Measurements from ENCODE around the gene OR10H1.

GRCh38 chr19:15810335-15810734 is 5.1 kb downstream of the OR10H1 start:
- TF ChIP-seq ZNF212 (CRISPR knock-in tag; IDR thresholded peaks at IDR 0.05) = no peak
- peak; percentile 64; the same call in 1 of the 2 replicates for TF ChIP-seq REST (IDR thresholded peaks at IDR 0.05; ENCODE audit: borderline replicate concordance)
- TF ChIP-seq REST (CRISPR knock-in tag; IDR thresholded peaks at IDR 0.05; ENCODE audit: low read depth) = no peak
- no peak for TF ChIP-seq STAG1 (CRISPR knock-in tag; IDR thresholded peaks at IDR 0.05; ENCODE audit: borderline replicate concordance)
- TF ChIP-seq ZNF274 (IDR thresholded peaks at IDR 0.05; ENCODE audit: borderline replicate concordance, low read depth, low read length) = no peak
- TF ChIP-seq ATF2 (CRISPR knock-in tag; IDR thresholded peaks at IDR 0.05) = no peak
- TF ChIP-seq MXD1 (CRISPR knock-in tag; IDR thresholded peaks at IDR 0.05; ENCODE audit: borderline replicate concordance, poor library complexity, severe bottlenecking) = no peak
- TF ChIP-seq E2F4 (CRISPR knock-in tag; IDR thresholded peaks at IDR 0.05; ENCODE audit: low read depth) = no peak
